GM18498 (cell line): Measurements from ENCODE around the gene NOD1.
A peak's percentile ranks its signal among the peaks of the same experiment; 100 is the strongest.

ENCODE experiments used
- ATAC-seq: cut with Tn5 transposase; IDR thresholded peaks from one replicate; pipeline ENCODE4 v1.9.1; 2021; ENCODE audit warnings: mild to moderate bottlenecking, moderate library complexity; ENCODE audit not compliant: unreplicated experiment

NOD1 gene

GRCh38 chr7:30450240-30450982 lies 28.2 kb downstream of the NOD1 start:
- ATAC-seq, result no peak

GRCh38 chr7:30448461-30449189 lies 30.0 kb downstream of the NOD1 start:
- ATAC-seq, result no peak

- ATAC-seq, result no peak
These were observed 31.1 kb downstream of the NOD1 start for GRCh38 chr7:30447466-30447865.

- peak; percentile 20 for ATAC-seq
These were observed 32.3 kb downstream of the NOD1 start for GRCh38 chr7:30446266-30446665.

GRCh38 chr7:30445770-30446169 lies 32.8 kb downstream of the NOD1 start:
- peak; percentile 100 for ATAC-seq

DNA sequence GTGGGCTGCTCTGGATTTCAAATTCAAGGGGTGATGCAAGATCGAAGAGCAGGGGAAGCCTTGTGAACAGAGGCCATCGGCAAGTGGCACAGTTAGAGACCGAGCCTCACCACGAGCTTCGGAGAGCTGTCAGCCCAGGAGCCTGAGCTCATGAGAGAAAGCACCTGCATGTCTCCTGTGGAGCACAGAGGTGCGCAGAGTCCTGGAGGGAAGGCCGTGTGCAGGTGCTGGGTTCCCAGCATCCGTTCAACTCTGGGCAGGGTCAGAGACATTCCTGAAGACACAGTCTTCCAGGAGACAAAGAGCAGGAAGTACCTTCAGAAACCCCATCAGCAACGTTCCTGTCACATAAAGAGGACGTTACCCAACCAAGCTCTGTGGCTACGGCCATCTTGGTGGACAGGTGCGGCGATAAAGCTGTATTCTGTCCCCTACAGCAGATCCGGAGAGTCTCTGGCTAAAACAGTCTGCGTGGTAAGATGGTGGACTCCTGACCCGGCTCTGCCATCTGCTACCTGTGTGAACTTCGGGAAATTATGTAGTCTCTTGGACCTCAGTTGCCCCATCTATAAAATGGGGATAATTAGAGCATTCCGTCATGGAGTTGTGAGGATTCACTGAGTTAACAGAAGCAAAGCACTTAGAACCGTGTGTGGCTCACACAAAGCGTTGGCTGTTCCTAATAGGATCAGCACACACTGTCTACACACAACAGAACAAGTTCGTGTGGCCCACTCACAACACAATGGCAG lies 40.6 kb downstream of the NOD1 start:
- no peak for ATAC-seq

DNA sequence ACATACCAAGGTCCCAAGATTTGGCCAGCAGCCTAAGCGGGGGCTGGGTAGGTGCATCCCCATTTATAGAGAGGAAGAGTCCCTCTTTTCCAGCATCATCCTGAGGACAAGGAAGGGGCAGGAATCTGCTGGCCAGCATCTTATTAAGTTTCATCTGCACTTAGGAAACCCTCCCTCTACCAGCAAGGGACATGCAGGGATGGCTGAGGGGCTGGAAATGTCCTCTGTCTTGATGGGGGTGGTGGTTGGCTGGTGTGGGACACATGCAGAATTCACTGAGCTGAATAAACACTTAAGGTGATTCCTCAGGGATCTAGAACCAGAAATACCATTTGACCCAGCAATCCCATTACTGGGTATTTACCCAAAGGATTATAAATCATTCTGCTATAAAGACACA lies 42.1 kb downstream of the NOD1 start:
- ATAC-seq, result no peak

DNA sequence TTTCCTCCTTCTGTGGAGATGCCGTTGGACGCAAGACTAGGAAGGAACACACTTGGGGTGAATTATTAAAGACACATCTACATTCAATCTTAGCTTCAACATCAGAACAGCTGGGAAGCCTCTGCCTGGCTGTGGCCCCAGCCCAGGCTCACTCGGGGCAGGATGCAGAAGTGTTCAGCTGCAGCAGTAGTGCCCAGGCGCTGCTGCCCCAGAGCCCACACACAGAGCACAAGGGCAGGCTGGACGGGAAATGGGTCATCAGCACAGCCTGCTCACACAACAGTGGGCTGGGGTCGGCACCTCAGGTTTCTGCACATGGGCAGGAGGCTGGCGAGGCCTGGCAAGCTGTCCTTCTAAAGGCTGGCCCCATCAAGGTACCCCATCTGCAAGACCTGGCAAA lies 42.5 kb downstream of the NOD1 start:
- ATAC-seq, result no peak

DNA sequence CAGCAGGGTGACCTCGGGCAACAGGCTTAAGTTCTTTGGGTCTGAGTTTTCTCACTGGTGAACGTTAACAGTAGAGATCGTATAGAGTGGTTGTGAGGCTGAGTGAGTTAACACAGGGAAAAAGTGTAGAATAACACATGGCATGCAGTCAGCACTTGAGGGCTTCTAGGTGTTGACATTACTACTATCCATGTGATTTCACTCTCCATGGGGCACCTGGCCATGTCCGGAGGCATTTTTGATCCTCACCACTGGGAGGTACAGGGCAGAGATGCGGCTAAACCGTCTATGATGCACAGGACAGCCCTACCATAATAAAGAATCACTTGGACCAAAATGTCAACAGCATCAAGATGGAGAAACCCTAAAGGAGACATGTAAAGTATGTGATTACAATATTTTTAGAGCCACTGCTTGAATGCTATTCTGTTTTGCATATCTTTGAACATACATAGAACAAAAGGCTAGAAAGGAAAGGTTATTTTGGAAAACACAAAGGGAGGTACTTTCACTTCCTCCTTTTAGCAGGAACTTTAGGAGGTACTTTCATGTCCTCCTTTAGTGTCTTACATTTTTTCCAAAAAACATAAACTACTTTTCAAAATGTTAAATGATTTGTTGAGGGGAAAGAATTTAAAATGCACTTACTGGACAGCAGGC lies 44.3 kb downstream of the NOD1 start:
- ATAC-seq, result no peak

GRCh38 chr7:30433506-30433905 lies 45.1 kb downstream of the NOD1 start:
- no peak for ATAC-seq

DNA sequence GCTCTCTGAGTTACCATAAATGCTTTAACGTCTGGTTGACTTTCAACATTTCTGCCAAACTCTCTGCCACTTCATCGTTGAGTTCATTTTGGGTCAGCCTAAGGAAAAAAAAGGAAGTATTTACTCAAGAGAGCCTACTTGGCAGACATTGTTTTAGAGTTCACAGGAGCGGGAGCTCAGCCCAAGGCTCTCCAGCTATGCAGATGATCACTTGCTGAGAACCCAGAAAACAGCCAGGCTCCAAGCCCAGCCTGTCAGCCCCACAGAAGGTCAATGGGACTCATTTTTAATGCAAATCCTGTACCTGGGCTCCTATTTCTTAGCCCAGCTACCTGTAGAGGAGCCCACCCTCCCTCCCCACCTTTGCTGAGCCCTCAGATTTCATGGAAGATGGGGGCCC lies 45.5 kb downstream of the NOD1 start:
- ATAC-seq, result no peak

GRCh38 chr7:30430777-30431176 lies 47.8 kb downstream of the NOD1 start:
- ATAC-seq, result no peak

GRCh38 chr7:30430276-30430675 lies 48.3 kb downstream of the NOD1 start:
- no peak for ATAC-seq

GRCh38 chr7:30429156-30429530 lies 49.4 kb downstream of the NOD1 start:
- no peak for ATAC-seq

- ATAC-seq, result no peak
These were observed 50.1 kb downstream of the NOD1 start for GRCh38 chr7:30428246-30429155.

DNA sequence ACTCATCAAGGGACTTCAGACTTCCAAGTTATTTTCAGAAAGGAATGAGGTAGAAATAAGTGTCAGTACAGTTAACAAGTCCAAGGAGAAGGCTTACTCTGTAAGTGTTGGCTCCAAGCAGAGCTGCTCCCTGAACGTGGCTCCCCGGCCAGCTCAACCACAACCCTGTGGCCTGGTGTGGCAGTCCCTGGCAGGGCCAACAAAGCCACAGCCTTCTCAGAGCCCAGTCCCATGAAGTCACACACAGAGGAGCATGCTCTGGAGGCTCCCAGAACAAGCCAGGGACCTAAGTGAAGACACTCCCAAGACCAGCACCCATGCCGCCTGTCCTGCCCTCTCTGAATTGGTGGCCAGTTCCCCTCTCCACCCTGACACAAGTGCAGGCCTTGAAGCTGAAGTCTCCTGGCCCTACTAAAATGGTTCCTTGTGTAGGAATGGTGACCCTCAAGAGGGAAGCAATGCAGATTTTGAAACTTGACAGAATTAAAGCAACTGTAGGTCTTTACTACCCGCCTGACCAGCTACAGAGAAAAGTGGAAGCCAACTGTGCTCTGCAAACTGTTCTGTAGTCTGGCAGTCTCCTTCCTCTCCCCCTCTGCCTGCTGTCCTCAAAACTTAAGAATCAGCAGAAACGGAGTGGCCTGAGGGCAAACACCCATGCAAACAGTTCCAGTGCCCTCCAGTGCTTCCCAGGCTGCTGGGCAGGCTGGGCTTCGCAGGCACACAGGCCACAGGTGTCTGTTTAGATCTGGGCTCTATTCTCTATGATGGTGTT lies 51.1 kb downstream of the NOD1 start:
- no peak for ATAC-seq

- no peak for ATAC-seq
These were observed 54.1 kb downstream of the NOD1 start for GRCh38 chr7:30424506-30424905.

DNA sequence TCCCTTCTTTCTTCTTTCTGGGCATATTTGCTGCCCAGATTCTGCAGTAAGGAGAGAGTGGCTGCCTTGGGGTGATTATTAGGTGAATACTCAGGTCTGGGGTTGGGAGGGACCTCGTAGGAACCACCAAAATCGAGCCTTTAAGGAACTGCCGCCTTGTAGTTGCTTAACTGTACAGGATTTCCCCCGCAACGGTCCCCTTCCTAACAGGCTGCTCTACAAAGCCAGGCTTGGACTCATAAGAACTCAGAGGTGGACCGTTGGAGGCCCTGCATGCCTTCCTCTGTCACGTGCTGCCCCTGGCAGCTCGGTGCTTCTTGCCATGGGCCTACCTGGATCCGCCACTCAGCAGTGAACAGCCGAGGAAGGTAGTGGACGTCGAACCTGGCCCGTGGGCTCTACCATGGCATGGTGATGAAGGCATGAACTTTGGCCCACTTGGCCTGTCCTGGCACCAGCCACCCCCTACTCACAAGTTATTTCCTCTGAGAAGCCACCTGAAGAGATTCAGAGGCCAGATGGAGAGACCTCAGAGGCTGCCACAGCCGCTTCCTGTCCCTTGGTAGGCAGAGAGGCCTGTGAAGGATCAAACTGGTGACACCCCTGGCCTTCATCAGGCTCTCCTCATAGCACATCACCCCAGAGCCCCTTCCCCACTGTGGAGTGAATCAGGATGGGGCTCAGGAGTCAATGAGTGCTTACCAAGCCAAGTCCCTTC lies 54.6 kb downstream of the NOD1 start:
- no peak for ATAC-seq

DNA sequence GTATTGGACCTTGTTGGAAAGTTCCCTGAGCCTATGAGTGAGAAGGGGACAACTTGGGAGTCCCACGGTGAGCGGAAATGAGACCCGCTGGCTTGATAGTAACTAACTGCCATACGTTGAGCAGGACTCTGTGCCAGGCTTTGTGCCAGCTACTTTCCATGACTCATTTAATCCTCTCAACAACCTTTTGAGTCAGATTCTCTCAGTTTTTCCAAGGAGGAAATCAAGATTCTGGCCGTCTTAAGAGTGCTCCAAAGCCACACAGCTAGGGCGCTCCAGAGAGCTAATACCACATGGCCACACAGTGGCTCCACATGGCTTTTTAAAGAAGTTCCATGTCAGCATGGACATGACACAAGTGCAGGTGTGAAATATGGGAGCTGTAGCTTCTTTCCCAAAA lies 55.7 kb downstream of the NOD1 start:
- ATAC-seq, result no peak
